K562 (cell line): ENCODE measurements around the gene MPDZ. TPM values are rescaled to one million over a fixed set of nuclear protein-coding genes. Genes with fewer than 3 reads are reported as not detected.
A peak's percentile ranks its signal among the peaks of the same experiment; 100 is the strongest.

Experiments
- ATAC-seq: fragments of 200-7000 bp; cut with Tn5 transposase; 3 replicates; pipeline ENCODE4 v1.9.1; 2020; ENCODE audit warnings: moderate library complexity
- BruUV-seq: library from RNA; stranded (reverse); fragments of 400-500 nt; replicated peaks from 2 replicates; lab custom pipeline; 2021; lab: Mats Ljungman, UMichigan
- CTCF ChIA-PET: fragments of 300-600 bp; formaldehyde crosslinking; extraction: SDS; loops from one replicate; lab custom pipeline; 2021; ENCODE audit warnings: low intra/inter-chr PET ratio; lab: Yijun Ruan, JAX
- POLR2A ChIA-PET: fragments of 300-600, 350-650 bp; sonication (Branson Sonifier 250); formaldehyde crosslinking; extraction: SDS; loops from one replicate; lab custom pipeline; 2021; ENCODE audit warnings: antibody characterized with exemption, inconsistent platforms; lab: Yijun Ruan, JAX
- DNase-seq, 4 experiments: peaks; one replicate each; pipeline versions ENCODE4 v3.0.0 to v3.0.0-alpha.2; 2011 to 2018; ENCODE audit warnings: low spot score in 3 of 4, mixed read lengths in 3 of 4; ENCODE audit errors: extremely low read depth in 1 of 4
- FAIRE-seq: peaks from 2 replicates; lab custom pipeline; 2011; peaks lifted over from hg19 to GRCh38; lab: Jason Lieb, UNC
- H2AFZ ChIP-seq: 2 replicates; pipeline ENCODE4 v1.6.0; 2011; ENCODE audit warnings: low read depth, low read length, control low read depth, inconsistent platforms
- H3K27ac ChIP-seq: fragments of 200-600 bp; 3 replicates; pipeline ENCODE4 v1.8.0; 2011; ENCODE audit warnings: low read depth, mild to moderate bottlenecking, control low read depth, inconsistent platforms, low read length, moderate library complexity, mixed read lengths; ENCODE audit errors: extremely low read depth
- H3K27me3 ChIP-seq, 2 experiments: fragments of 300-600 bp in 1 of 2; 2 replicates in 1 of 2; 3 replicates in 1 of 2; pipeline versions ENCODE4 v1.6.0 to v1.8.0; 2011; ENCODE audit warnings: inconsistent platforms in 2 of 2, low read length in 2 of 2, mild to moderate bottlenecking in 1 of 2, mixed read lengths in 1 of 2, moderate library complexity in 1 of 2; ENCODE audit not compliant: control insufficient read depth in 2 of 2, insufficient read depth in 2 of 2
- H3K36me3 ChIP-seq: fragments of 300-600 bp; 3 replicates; pipeline ENCODE4 v1.8.0; 2011; ENCODE audit warnings: mild to moderate bottlenecking, low read length, inconsistent platforms; ENCODE audit not compliant: control insufficient read depth, insufficient read depth
- H3K4me1 ChIP-seq, 2 experiments: fragments of 200-600 bp in 1 of 2; replicated peaks in 1 of 2; 2 replicates in 1 of 2; 3 replicates in 1 of 2; pipeline versions ENCODE4 v1.5.1 to v1.8.0; 2011; ENCODE audit warnings: inconsistent platforms in 2 of 2, low read length in 2 of 2, mild to moderate bottlenecking in 1 of 2, mixed read lengths in 1 of 2, moderate library complexity in 1 of 2; ENCODE audit not compliant: control insufficient read depth in 2 of 2, insufficient read depth in 2 of 2
- H3K4me2 ChIP-seq: 2 replicates; pipeline ENCODE4 v1.6.1; 2011; ENCODE audit warnings: low read length, control low read depth, inconsistent platforms, mixed read lengths; ENCODE audit not compliant: insufficient read depth
- H3K4me3 ChIP-seq: fragments of 200-600 bp; sonication (generic), shearing (Covaris generic); 2 replicates; pipeline ENCODE4 v1.5.1; 2016; ENCODE audit warnings: control low read depth, inconsistent platforms
- H3K79me2 ChIP-seq: fragments of 200-600 bp; 3 replicates; pipeline ENCODE4 v1.8.0; 2011; ENCODE audit warnings: low read length, inconsistent platforms; ENCODE audit not compliant: control insufficient read depth, insufficient read depth
- H3K9ac ChIP-seq, 2 experiments: 2 replicates each; pipeline versions ENCODE4 v1.6.0 to v1.6.1; 2011; ENCODE audit warnings: low read depth in 2 of 2, low read length in 2 of 2, control low read depth in 1 of 2, inconsistent platforms in 1 of 2, mild to moderate bottlenecking in 1 of 2, mixed read lengths in 1 of 2; ENCODE audit not compliant: insufficient read depth in 1 of 2
- H3K9me1 ChIP-seq: one replicate; pipeline ENCODE4 v1.6.0; 2011; ENCODE audit warnings: inconsistent platforms, mild to moderate bottlenecking, low read length, moderate library complexity; ENCODE audit not compliant: control insufficient read depth, insufficient read depth
- H3K9me3 ChIP-seq: replicated peaks from 2 replicates; pipeline ENCODE4 v1.5.1; 2011; ENCODE audit warnings: low read depth, low read length, inconsistent platforms; ENCODE audit not compliant: control insufficient read depth, insufficient read depth
- H4K20me1 ChIP-seq: replicated peaks from 2 replicates; pipeline ENCODE4 v1.6.1; 2011; ENCODE audit warnings: low read length, inconsistent platforms, mixed read lengths; ENCODE audit not compliant: control insufficient read depth, insufficient read depth
- HMGN3 ChIP-seq: IDR thresholded peaks from 2 replicates; pipeline ENCODE4 v1.6.1; 2011; ENCODE audit warnings: borderline replicate concordance, low read depth, mild to moderate bottlenecking, mixed read lengths, low read length; ENCODE audit not compliant: insufficient read length; ENCODE audit errors: extremely low read depth
- NR2C2 ChIP-seq, 2 experiments: fragments of 200-800 bp in 1 of 2; sonication (Bioruptor generic) in 1 of 2; sonication (generic) in 1 of 2; formaldehyde crosslinking in 1 of 2; IDR thresholded peaks; 2 replicates each; pipeline versions ENCODE4 v1.6.1 to v1.8.0; 2016 to 2022; ENCODE audit warnings: mild to moderate bottlenecking in 1 of 2, missing compliant biosample characterization in 1 of 2, missing genetic modification characterization in 1 of 2, missing genetic modification reagents in 1 of 2
- PCBP2 ChIP-seq: fragments of 200-400 bp; formaldehyde crosslinking; IDR thresholded peaks from 2 replicates; pipeline ENCODE4 v1.6.1; 2018; ENCODE audit warnings: low read length, low read depth, mild to moderate bottlenecking, moderate library complexity; ENCODE audit not compliant: poor library complexity, severe bottlenecking
- PHF20 ChIP-seq: fragments of 450-650 bp; IDR thresholded peaks from 2 replicates; pipeline ENCODE4 v1.6.1; 2018; ENCODE audit not compliant: partially characterized antibody
- RBM25 ChIP-seq: fragments of 200-400 bp; formaldehyde crosslinking; IDR thresholded peaks from 2 replicates; pipeline ENCODE4 v1.6.1; 2018; ENCODE audit warnings: low read length, low read depth, moderate library complexity; ENCODE audit not compliant: severe bottlenecking
- ZNF311 ChIP-seq: fragments of 250-450 bp; sonication (Bioruptor Pico); IDR thresholded peaks from 2 replicates; pipeline ENCODE4 v1.4.0; 2020; ENCODE audit warnings: mild to moderate bottlenecking, moderate library complexity
- WGBS: fragments of 100-300 bp; shearing (Covaris generic); methylation state at CpG from one replicate; pipeline ENCODE4 v1.1.6; 2016; ENCODE audit warnings: low coverage, mixed read lengths; ENCODE audit not compliant: insufficient coverage; ENCODE audit errors: missing lambda C conversion rate; 5-methylcytosine and 5-hydroxymethylcytosine counted together
- in situ Hi-C: fragments of 300-500 bp; cut with MboI; formaldehyde crosslinking; loops from 4 replicates; pipeline ENCODE4 v1.15.0; 2018; ENCODE audit warnings: inconsistent platforms, mixed read lengths
- intact Hi-C: fragments of 100-400 bp; cut with micrococcal nuclease; formaldehyde crosslinking; loops from 2 replicates; pipeline ENCODE4 v1.14.2; 2022
- polyA plus RNA-seq, 8 experiments: library from polyadenylated mRNA; depleted of rRNA in 4 of 8; stranded (reverse) in 5 of 8; unstranded in 3 of 8; fragments of >200 nt; fragmentation: Nextera tagmentation in 2 of 8; fragmentation: Illumina TruSeq in 1 of 8; extraction: Ambion mirVana in 2 of 8; extraction: Trizol in 1 of 8; gene quantifications; 2 replicates each; pipeline versions ENCODE4 v1.2.1 to v1.2.3, GENCODE V29; 2011 to 2014; ENCODE audit warnings: inconsistent platforms in 1 of 8, missing spikeins in 1 of 8
- total RNA-seq, 7 experiments: library from RNA; depleted of rRNA in 6 of 7; stranded (reverse); fragments of >200 nt in 6 of 7; fragmentation: Illumina TruSeq in 2 of 7; extraction: Trizol in 2 of 7; gene quantifications; 2 replicates each; pipeline versions ENCODE4 v1.2.1 to v1.2.3, GENCODE V29; 2011 to 2021; ENCODE audit warnings: low replicate concordance in 1 of 7
- TF ChIP-seq, protein P1 (sequence below): sonication (generic); formaldehyde crosslinking; IDR thresholded peaks from 2 replicates; pipeline ENCODE4 v1.8.0; 2022; ENCODE audit warnings: missing genetic modification reagents, mild to moderate bottlenecking, moderate library complexity, borderline replicate concordance
- TF ChIP-seq, protein P2 (sequence below): conservative IDR thresholded peaks from 2 replicates; pipeline ENCODE4 v1.6.1; 2011; ENCODE audit warnings: low read depth, mild to moderate bottlenecking, low read length; ENCODE audit not compliant: control insufficient read depth

MPDZ gene
- total and polyA plus RNA-seq, 9 of the 15 experiments (the other 6 are each of a cell fraction or from before 2014, with no cell fraction given): 3.9 to 13.2 (median 5.7) TPM

DNA sequence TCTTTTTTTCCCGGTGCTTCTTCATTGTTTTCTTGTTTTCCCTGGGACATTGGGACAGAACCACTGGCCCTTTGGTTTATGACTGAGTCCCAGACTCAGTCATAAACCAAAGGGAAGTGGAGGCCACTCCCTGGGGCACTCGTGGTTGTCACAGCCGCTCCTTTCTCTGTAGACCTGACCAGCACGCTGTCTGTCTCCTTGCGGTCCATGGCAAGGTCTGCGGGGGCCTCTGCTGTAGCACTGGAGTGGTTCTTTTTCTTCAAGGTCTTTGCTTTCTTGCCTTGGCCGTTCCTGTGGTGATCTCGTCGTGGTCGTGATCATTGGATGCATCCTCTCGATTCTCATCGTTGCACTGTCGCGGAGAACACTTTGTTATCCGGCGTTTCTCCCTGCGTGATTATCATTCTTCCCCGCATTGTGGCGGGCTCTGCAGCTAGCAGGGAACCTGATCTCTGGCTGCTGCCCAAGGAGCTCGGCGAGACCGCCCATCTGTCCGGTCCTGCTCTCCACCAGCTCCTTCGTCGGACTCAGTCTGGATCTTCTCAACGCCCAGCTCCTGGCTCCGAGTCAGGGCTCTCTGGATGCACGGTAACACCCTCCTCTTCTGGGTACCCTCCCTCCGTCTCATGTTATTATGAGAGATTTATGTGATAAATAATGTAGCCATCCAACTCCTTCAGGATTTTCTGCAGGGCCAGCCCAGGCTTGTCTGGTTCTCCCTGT lies 43.5 kb upstream of the MPDZ start:
- TF ChIP-seq PHF20 (no peak), RBM25 (no peak)
- TF ChIP-seq, protein P1, sequence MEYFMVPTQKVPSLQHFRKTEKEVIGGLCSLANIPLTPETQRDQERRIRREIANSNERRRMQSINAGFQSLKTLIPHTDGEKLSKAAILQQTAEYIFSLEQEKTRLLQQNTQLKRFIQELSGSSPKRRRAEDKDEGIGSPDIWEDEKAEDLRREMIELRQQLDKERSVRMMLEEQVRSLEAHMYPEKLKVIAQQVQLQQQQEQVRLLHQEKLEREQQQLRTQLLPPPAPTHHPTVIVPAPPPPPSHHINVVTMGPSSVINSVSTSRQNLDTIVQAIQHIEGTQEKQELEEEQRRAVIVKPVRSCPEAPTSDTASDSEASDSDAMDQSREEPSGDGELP: no peak
- Histone ChIP-seq H3K27me3 (no peaks in the 10 kb centered on the region), H3K4me2 (peak overlapping the region; percentile 37; the same call in 1 of the 2 replicates), H3K27ac (no peak overlapping the region), H2AFZ (0 out of 2 replicates have a peak overlapping the region, but pooled peaks have one; percentile 16), H4K20me1 (no peaks in the 10 kb centered on the region), H3K9ac (no peak overlapping the region), H3K9me1 (no peaks in the 10 kb centered on the region), H3K9me3 (no peaks in the 10 kb centered on the region), H3K36me3 (no peaks in the 10 kb centered on the region), H3K79me2 (no peaks in the 10 kb centered on the region), H3K4me1 (no peaks in the 10 kb centered on the region; a peak in 1 of 5 replicates), H3K4me3 (no peak overlapping the region)
- FAIRE-seq: no peak
- DNase-seq: peak in 2 of 4 experiments; percentile 4 to 6
- no peak for ATAC-seq
- in situ Hi-C loops (no loop called here), intact Hi-C loops (no loop called here)
- 5% methylated on average over 22 of the region's 29 CpGs for WGBS
- ChIA-PET POLR2A (interaction anchor here (0.7 kb wide), 1 partner anchor 15 kb away, joined by 3 read pairs; no protein-coding TSS in a partner anchor), CTCF (no interaction called here)
- no TSS peak for BruUV-seq

DNA sequence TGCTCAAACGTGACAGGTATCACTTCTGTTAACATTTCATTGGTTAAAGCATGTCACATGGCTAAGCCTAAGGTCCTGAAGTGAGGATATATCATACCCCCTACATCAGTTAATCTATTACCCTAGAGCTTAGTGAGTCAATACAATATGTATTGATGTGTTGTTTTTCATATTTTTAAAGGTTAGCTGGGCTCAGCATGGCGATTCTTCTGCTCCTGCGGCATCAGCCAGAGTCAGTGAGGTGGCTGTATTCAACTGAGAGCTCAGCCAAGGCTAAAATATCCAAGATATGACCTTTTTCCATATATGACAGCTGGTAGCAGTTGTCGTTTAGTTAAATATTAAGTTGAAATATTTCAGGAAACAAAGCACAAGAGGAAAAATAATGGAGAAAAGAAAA lies 38.5 kb upstream of the MPDZ start:
- FAIRE-seq: no peak
- H4K20me1 ChIP-seq: no peaks in the 10 kb centered on the region
- ChIA-PET CTCF (no interaction called here), POLR2A (no interaction called here)
- in situ Hi-C loops (no loop called here), intact Hi-C loops (no loop called here)
- H3K9ac ChIP-seq: no peak overlapping the region
- 0% methylated on average over 4 of the region's 4 CpGs for WGBS
- no peaks in the 10 kb centered on the region for H3K27me3 ChIP-seq
- H3K36me3 ChIP-seq: no peaks in the 10 kb centered on the region
- DNase-seq: no peak
- no peak overlapping the region for H2AFZ ChIP-seq
- TF ChIP-seq NR2C2 (CRISPR knock-in tag; IDR thresholded peaks at IDR 0.05) (no peak), NR2C2 (tag; IDR thresholded peaks at IDR 0.05) (no peak), ZNF311 (no peak), HMGN3 (no peak), RBM25 (no peak), PCBP2 (no peak)
- TF ChIP-seq, protein P2, sequence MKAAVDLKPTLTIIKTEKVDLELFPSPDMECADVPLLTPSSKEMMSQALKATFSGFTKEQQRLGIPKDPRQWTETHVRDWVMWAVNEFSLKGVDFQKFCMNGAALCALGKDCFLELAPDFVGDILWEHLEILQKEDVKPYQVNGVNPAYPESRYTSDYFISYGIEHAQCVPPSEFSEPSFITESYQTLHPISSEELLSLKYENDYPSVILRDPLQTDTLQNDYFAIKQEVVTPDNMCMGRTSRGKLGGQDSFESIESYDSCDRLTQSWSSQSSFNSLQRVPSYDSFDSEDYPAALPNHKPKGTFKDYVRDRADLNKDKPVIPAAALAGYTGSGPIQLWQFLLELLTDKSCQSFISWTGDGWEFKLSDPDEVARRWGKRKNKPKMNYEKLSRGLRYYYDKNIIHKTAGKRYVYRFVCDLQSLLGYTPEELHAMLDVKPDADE: no peak
- BruUV-seq: no TSS peak
- H3K4me3 ChIP-seq: no peak overlapping the region
- H3K9me3 ChIP-seq: no peaks in the 10 kb centered on the region
- H3K4me1 ChIP-seq: no peaks in the 10 kb centered on the region; a peak in 1 of 5 replicates
- ATAC-seq: no peak
- H3K9me1 ChIP-seq: no peaks in the 10 kb centered on the region
- no peaks in the 10 kb centered on the region for H3K79me2 ChIP-seq
- H3K4me2 ChIP-seq: no peak overlapping the region
- H3K27ac ChIP-seq: no peak overlapping the region
